HG03520 (cell line): Measurements from ENCODE around the gene LASP1.
"Not testable (repeated sequence)": the region's sequence is repeated elsewhere in the genome, so short reads cannot be mapped to it uniquely, and the experiment has no call there.

ENCODE experiments used
- ATAC-seq: cut with Tn5 transposase; IDR thresholded peaks from one replicate; pipeline ENCODE4 v1.9.1; 2021; ENCODE audit warnings: mild to moderate bottlenecking, moderate library complexity; ENCODE audit not compliant: unreplicated experiment

LASP1 gene

DNA sequence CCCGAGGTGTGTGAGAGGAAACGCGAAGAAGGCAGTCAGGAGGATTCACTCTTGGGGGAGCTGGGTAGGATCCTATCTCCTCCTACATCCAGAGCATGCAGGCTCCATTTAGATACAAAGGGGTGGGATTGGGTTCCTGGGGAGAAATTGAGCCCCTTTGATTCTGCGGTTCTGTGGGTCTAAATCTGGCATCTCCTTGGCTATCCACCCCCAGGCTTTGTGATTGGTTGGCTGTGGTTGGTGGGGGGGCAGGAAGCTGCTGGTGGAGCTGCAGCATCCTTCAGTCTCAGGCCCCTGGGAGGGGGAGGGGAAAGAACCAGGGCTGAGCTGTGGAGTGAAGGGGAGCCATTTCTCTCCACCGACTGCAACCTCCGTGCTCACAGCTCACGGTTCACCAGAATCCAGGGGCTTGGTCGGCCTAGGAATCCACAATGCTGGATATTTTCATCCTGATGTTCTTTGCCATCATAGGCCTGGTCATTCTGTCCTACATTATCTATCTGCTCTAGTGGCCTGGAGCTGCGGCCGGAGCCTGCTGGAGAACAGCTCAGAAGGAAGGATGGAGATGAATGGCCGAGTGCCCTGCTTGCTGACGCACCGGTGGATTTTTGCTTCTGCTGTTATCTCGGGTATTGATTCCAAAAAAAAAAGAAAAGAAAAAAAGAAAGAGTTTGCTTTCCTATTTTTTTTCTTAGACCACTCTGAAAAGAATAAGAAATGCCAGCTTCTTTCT lies 55.6 kb downstream of the LASP1 start, which contains the start of gene LASP1NB:
LASP1NB (plus strand) TSS at position 352 of the 733 bp plus-strand sequence.
- no peak for ATAC-seq

- ATAC-seq: no peak
Observed at GRCh38 chr17:38926293-38927070, 56.6 kb downstream of the LASP1 start.

GRCh38 chr17:38930782-38931181 lies 60.9 kb downstream of the LASP1 start:
- not testable (repeated sequence) for ATAC-seq

- not testable (repeated sequence) for ATAC-seq
Observed at GRCh38 chr17:38933962-38934361, 64.1 kb downstream of the LASP1 start.

DNA sequence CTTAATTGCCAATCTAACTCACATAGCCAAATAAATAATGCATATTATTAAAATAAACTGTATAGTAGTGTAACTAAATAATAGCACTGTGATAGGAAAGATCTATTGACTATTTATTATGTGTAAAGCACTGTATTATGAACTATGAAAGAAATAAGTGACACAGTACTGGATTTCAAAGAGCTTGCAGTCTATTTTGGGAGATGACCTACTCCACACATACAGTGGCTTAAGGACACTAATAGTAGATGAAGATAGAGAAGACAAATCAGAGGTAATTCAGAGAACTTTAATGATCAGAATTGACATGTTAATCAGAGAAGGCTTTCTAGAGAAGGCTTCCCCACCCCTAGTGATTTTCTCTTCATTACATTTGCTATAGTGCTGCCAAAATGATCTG lies 70.1 kb downstream of the LASP1 start:
- ATAC-seq: no peak

DNA sequence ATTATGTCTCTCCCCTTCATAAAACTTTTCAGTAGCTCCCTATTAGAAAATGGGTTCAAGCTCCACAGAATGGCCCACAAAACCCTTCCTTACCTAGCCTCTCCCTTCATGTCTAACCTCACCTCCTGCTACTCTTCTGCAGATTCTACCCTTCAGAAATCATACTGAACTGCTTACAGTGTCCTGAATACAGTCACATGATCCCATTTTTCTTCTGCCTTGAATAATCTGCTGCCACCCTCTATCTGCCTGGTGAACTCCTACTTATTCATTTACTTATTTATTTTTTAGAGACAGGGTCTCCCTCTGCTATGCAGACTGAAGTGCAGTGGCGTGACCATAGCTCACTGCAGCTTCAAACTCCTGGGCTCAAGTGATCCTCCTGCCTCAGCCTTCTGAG lies 70.5 kb downstream of the LASP1 start:
- no peak for ATAC-seq

- no peak for ATAC-seq
Observed at GRCh38 chr17:38942696-38943334, 73.0 kb downstream of the LASP1 start.

DNA sequence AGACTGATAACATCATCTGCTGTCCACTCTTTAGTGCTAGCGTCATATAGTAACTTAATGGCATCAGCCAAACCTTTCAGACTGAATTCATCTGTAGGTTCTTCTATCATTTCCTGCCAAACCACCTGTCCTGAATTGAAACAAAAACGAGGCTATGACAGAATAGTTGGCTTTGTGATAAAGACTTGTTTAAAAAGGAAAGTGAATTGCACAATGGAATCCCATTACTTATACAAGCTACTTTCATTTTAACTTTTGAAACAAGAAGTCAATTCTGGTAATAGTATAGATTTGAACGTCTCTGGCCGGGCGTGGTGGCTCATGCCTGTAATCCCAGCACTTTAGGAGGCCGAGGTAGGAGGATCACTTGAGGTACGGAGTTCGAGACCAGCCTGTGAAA lies 73.7 kb downstream of the LASP1 start:
- no peak for ATAC-seq

DNA sequence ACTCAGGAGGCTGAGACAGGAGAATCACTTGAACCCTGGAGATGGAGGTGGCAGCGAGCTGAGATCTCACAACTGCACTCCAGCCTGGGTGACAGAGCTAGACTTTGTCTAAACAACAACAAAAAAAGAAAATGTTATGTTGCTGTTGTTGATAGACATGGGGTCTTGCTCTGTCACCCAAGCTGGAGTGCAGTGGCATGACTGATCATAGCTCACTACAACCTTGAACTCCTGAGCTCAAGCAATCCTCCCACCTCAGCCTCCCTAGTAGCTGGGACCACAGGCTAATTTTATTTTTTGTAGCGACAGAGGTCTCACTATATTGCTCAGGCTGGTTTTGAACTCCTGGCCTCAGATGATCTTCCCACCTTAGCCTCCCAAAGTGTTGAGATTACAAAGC lies 77.3 kb downstream of the LASP1 start:
- no peak for ATAC-seq

DNA sequence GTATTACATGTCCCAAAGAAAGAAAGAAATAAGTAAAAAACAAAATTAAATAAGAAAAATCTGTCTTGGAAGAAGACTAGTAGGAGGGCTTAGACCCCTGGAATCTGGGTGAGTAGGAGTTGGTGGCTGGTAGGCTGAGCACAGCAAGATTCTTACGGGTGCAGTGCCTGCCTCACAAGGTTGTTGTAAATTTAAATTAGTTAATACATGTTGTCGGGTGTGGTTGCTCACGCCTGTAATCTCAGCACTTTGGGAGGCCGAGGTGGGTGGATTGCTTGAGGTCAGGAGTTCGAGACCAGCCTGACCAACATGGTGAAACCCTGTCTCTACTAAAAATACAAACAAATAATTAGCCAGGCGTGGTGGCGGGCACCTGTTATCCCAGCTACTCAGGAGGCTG lies 83.9 kb downstream of the LASP1 start:
- ATAC-seq: not testable (repeated sequence)

DNA sequence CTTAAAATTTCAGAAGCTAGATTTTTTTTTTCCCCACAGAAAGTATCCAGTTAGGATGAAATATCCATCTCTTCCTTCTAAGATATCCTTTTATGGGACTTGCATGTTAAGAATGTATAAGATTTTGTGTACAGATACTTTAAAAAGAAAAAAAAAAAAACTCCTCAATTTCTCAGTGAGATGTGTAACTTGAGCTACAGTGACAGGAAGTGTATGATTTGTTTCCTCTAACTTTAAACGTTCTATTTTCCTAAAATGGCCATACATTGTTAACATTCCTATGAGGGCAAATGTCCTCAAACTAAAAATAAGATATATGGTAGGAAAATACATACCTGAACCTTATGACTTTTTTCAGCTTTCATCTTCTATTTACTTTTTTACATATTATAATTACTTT lies 88.5 kb downstream of the LASP1 start:
- no peak for ATAC-seq

GRCh38 chr17:38958756-38959155 lies 88.9 kb downstream of the LASP1 start:
- no peak for ATAC-seq

DNA sequence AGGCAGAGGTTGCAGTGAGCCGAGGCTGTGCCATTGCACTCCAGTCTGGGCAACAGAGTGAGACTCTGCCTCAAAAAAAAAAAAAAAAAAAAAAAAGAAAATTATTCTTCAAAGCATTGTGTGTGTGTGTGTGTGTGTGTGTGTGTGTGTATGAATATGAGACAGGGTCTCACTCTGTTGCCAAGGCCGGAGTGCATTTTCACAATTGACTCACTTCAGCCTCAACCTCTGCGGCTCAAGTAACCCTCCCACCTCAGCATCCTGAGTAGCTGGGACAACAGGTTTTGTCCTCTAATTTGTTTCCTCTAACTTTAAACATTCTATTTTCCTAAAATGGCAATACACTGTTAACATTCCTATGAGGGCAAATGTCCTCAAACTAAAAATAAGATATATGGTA lies 89.7 kb downstream of the LASP1 start:
- ATAC-seq: no peak

GRCh38 chr17:38960402-38960801 lies 90.5 kb downstream of the LASP1 start:
- ATAC-seq: no peak

DNA sequence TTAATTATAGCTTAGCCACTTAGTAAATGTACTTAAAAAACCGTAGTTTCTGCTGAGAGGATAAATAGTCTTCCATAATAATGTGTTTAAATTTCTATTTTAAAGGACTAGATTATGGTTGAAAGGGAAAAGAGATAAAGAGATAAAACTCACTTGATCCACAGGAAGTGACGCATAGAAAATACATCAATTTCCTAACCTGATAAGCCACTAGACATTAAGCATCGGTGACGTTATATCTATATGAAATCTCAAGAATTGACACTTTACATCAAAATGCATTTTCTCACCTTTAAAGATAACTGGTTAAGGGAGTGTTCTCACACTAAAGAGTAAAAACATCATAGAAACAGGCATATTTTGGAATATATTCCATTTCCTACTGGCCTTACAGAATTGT lies 91.6 kb downstream of the LASP1 start:
- ATAC-seq: no peak

DNA sequence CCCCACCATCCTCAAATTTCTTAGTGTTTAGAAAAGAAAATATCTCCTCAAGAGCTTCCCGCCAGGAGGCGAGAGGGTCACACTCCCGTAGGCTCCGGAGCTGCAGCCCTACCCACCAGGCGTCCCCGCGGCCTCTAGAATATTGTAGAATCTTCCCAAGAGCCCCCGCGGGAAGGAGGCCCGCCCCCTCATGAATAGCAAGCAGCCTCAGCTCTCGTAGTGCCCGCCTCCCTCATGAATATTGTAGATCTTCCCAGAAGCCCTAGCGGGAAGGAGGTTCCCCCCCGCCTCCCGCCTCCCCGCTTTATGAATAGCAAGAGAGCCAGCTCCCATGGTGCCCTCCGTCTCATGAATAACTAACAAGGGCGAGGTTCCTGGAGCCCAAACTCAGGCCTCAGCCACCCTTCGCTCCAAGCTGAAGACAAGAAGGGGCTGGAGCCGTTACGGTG lies 97.5 kb downstream of the LASP1 start, which contains the start of gene FBXO47:
FBXO47 (minus strand) TSS at position 114 of the 449 bp plus-strand sequence. CDS start 4,378 bp downstream, outside the sequence.
- no peak for ATAC-seq

- no peak for ATAC-seq
Observed at GRCh38 chr17:38969281-38969680, 99.4 kb downstream of the LASP1 start.

- no peak for ATAC-seq
Observed at GRCh38 chr17:38970128-38970527, 100.3 kb downstream of the LASP1 start.

- no peak for ATAC-seq
Observed at GRCh38 chr17:38970804-38971203, 100.9 kb downstream of the LASP1 start.
